ENCODE results near the gene ZCCHC4.
A peak's percentile ranks its signal among the peaks of the same experiment; 100 is the strongest.

The ZCCHC4 gene

GRCh38 chr4:25312496-25313200 lies at the start of gene ZCCHC4:
Gene ZCCHC4 (plus strand): TSS chr4:25312774. CDS start chr4:25312810, 36 bp downstream.
- peak; percentile 85 for DNase-seq

GRCh38 chr4:25271866-25272265 lies 40.7 kb upstream of the ZCCHC4 start:
- DNase-seq, result no peak

GRCh38 chr4:25280210-25280609 lies 32.4 kb upstream of the ZCCHC4 start:
- no peak for DNase-seq

- no peak for DNase-seq
Measured at GRCh38 chr4:25283948-25284347, 28.6 kb upstream of the ZCCHC4 start.

- no peak for DNase-seq
Measured at GRCh38 chr4:25284466-25284865, 28.1 kb upstream of the ZCCHC4 start.

GRCh38 chr4:25290490-25291067 lies 22.0 kb upstream of the ZCCHC4 start:
- no peak for DNase-seq

GRCh38 chr4:25291158-25291733 lies 21.3 kb upstream of the ZCCHC4 start:
- no peak for DNase-seq

GRCh38 chr4:25297528-25298242 lies 14.9 kb upstream of the ZCCHC4 start:
- DNase-seq, result no peak

GRCh38 chr4:25299476-25300203 lies 12.9 kb upstream of the ZCCHC4 start:
- no peak for DNase-seq

- DNase-seq, result no peak
Measured at GRCh38 chr4:25301471-25301870, 11.1 kb upstream of the ZCCHC4 start.

- no peak for DNase-seq
Measured at GRCh38 chr4:25302626-25303025, 9.9 kb upstream of the ZCCHC4 start.

- no peak for DNase-seq
Measured at GRCh38 chr4:25303578-25303977, 9.0 kb upstream of the ZCCHC4 start.

GRCh38 chr4:25306518-25307057 lies 6.0 kb upstream of the ZCCHC4 start:
- no peak for DNase-seq

GRCh38 chr4:25307596-25307995 lies 5.0 kb upstream of the ZCCHC4 start:
- DNase-seq, result no peak

GRCh38 chr4:25308306-25308705 lies 4.3 kb upstream of the ZCCHC4 start:
- DNase-seq, result no peak

GRCh38 chr4:25308761-25309160 lies 3.8 kb upstream of the ZCCHC4 start:
- DNase-seq, result no peak

GRCh38 chr4:25310066-25310802 lies 2.3 kb upstream of the ZCCHC4 start:
- no peak for DNase-seq

GRCh38 chr4:25310803-25311166 lies 1.8 kb upstream of the ZCCHC4 start:
- DNase-seq, result no peak

- DNase-seq, result no peak
Measured at GRCh38 chr4:25313201-25313895, 774 bp downstream of the ZCCHC4 start.

- DNase-seq, result no peak
Measured at GRCh38 chr4:25320336-25320735, 7.8 kb downstream of the ZCCHC4 start.

- DNase-seq, result no peak
Measured at GRCh38 chr4:25320773-25321172, 8.2 kb downstream of the ZCCHC4 start.

- no peak for DNase-seq
Measured at GRCh38 chr4:25321703-25322102, 9.1 kb downstream of the ZCCHC4 start.

Measured in NCI-H1436 (cell line).